Stimulated activated CD4-positive, alpha-beta T cell treated with anti-CD3 and anti-CD28 coated beads, Interleukin-1b, Interleukin-23, amount 100 ng/mL, for 48 hours (primary cell): ENCODE results near the gene PTPRN2.
A peak's percentile ranks its signal among the peaks of the same experiment; 100 is the strongest.
"Not testable (repeated sequence)": the region's sequence is repeated elsewhere in the genome, so short reads cannot be mapped to it uniquely, and the experiment has no call there.

Source experiments
- DNase-seq: peaks from one replicate; pipeline ENCODE4 v3.0.0-alpha.2; 2020

Gene PTPRN2

GRCh38 chr7:157569967-157570366 lies 1017.7 kb downstream of the PTPRN2 start:
- no peak for DNase-seq

DNA sequence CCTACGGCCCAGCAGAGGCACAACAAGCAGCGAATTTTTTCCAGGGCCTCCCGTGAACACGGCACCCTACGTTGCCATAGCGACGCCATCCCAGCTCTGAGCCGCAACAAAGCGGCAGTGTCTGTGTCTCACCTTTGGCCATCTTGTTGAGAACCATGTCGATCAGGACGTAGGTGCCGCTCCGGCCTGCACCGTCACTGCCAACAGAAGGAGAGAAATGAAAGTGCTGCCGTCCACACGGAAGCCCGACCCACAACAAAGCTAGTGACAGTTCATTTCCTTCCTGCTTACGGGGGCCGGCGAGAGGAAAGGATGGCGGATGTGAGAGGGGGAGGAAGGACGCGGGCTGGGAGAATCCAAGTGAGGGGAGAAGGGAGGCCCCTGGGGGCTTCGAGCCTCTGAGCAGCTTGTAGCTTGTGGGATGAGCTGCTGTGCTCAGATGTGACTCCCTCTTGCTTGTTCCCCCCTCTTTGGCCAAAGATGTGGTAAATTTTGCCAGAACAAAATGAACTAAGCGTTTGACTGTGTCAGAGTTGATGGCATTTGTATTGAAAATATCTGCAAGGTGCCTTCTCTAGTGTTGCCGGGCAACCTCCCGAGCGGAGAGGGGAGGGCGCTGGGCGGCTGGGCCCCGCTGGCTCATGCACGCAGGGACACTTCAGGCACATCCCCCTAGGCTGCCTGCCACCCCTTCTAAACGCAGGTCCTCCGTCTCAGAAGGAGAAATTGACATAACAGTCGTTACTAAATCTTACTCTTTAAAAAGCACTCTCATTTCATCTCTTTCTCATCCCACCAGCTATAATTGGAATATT lies 1018.6 kb downstream of the PTPRN2 start:
- DNase-seq = peak; percentile 60

DNA sequence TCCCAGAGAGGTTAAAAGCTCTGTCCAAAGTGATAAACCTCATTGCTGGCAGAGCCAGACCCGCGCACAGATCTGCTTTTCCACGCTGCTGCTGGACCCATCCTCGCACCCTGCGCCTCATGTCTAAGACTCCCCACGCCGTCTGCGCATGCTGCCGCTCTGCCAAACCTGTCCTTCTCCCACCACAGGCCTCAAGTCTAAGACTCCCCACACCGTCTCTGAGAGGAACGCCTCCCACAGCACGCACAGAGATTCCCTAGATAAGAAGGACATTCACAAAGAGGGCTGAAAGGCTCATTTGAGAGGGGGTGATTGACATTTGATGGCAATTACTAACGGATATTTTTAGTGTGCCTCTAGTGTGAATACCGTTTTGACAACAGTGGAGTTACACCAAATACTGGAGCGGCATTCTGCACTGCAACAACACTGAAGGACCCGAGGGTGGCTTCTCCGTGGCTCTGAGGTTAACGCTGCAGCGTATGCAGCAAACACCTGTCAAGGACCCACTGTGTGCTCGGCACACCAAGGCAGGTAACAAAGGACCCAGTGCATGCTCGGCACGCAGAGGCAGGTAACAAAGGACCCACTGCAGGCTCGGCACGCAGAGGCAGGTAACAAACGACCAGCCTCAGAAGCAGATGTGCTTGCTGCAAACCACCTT lies 1019.4 kb downstream of the PTPRN2 start:
- DNase-seq = no peak

GRCh38 chr7:157567666-157568065 lies 1020.0 kb downstream of the PTPRN2 start:
- DNase-seq = no peak

DNA sequence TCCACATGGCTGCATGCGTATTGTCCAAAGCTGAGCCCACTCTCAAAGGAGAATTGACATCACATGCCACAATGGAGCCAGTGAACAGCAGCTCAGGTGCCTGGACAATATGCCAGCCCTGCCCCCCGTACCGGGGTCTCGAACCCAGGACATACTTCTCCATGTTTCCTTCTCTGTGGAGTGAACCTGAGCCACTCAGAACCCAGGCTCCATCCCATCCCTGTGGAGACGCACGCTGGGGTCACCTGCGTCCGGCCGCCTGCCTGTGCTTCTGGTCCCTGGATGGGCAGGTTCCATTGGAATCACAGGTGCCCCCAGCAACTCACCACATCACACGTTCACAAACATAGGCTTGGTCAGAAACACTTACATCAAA lies 1021.0 kb downstream of the PTPRN2 start:
- DNase-seq = no peak

DNA sequence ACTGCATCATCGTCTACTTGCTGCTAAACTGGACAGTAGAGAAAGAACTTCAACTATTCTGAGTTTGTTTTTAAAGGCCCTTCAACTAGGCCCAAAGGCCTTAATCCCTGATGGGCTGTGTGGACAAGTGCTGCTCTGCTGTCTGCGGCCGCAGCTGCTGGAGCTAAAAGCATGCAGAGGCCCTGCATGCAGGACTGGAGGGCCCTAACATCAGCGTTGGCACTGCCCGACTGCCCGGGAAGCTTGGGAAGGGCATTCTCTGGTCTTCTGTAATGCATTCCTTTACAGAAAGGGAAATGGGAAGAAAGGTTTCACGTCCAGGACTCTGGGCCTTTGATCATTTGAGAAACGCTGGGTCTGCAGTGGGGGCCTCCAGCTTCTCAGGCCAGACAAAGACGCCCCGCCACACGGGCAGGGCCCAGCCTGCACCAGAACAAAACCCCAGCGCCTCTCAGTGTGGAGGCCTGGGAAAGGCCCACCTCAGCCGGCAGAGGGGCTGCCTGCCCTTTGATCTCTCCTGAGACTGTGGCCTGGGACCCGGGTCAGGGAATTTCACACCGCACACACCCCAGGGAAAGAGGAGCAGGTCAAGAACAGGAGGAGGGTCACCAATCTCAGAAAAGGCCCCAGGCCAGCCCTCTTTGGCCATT lies 1021.5 kb downstream of the PTPRN2 start:
- no peak for DNase-seq

DNA sequence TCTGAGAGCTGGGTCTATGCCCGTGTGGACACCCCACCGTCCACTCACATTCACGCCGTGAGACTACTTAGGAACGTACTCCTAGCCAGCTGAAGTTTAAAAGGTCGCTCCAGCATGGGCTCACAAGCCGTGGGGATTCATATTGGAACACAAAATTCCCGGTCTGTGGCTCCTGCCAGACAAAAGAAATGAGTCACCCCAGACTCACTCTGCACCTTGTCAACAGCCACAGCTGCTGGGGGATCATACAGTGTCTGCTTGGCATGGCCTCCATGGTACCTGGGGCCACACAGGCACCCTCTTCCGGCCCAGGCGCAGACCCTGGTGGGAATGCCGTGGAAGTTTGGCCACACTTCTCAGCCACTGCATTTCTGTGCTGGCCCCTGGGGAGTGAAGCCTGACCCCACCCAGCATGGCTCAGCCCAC lies 1022.4 kb downstream of the PTPRN2 start:
- DNase-seq = no peak

DNA sequence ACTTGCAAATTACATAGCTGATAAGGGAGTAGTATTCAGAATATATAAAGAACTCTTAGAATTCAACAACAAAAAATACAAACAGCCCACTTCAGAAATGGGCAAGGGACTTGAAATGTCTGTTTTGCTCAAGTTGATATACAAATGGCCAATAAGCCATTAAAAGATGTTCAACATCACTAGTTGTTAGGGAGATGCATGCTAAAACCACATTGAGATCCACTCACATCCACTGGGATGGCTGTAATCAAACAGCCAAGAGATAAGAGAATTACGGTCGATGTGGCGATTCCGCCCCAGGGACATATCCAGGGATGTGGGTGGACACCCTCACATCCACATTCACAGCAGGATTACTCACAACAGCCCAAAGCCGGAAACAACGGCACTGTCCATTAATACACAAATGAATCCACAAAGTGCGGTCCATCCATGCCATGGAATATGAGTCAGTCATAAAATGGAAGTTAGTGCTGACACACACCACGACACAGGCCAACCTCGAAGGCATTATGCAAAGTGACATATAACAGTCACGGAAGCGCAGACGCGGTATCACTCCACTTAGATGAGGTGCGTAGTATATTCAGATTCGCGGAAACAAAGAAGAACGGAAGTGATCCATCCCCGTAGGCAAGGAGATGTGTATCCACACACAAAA lies 1023.0 kb downstream of the PTPRN2 start:
- no peak for DNase-seq

GRCh38 chr7:157563467-157564135 lies 1024.0 kb downstream of the PTPRN2 start:
- not testable (repeated sequence) for DNase-seq

- DNase-seq = not testable (repeated sequence)
These were observed 1024.9 kb downstream of the PTPRN2 start for GRCh38 chr7:157562522-157563398.

DNA sequence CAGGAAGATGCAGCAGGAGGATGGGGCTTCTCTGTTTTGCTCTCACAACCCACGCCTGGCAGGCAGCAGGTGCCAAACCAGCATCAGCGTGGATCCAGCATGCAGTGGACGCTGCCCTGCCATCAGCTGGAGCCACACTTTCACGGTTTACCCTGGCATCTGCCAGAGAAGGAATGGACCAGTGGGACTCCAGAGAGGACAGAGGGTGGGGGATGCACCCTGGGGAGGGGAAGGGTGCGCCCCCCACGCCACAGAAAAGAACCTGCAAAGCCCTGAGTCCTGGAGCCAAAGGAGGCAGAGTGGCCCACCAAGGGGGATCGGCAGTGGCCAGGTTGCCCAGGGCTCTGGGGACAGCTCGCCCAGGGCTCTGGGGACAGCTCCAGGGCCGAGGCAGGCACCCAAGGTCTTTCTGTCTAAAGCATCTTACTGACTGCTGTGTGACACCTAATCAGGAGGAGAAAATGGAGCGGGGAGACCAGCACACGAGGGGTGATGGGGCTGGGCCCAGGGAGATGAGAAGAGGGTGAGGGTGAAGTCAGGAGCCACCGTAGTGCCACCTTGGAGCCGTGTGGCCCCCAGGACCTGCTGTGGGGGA lies 1025.7 kb downstream of the PTPRN2 start:
- no peak for DNase-seq

GRCh38 chr7:157561523-157561785 lies 1026.2 kb downstream of the PTPRN2 start:
- DNase-seq = no peak

DNA sequence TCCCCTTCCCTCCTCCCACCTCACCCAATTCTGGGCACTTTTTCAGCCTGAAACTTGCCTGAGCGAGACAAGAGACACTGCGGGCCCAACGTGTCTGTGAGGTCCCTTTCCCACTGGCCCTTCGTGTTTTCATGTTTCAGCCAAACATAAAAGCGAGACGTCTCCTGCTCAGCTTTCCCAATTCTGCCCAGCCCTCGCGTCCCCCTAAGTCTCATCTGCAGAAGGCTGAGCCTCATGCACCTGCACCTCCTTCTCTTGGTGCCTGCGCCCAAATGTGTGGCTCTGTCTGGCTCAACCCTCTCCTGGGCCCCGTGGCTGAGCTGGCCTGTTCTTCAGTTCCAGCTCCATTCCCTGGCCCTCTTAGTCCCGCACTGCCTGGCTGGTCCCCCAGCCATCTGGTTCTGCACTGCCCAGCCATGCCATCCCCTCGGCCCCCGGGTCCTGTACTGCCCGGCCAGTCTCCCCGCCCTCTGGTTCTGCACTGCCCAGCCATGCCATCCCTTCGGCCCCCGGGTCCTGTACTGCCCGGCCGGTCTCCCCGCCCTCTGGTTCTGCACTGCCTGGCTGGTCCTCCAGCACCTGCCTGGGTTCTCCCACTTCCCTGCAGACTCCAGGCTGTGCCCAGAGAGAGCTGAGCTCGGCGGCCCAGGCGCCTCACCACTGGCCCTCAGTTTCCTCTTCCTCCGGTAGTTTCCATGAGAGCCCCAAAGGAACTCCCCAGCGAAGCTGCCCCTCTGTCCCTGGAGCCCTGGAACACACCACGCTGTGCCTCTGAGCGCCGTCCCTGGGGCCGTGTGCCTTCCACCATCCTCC lies 1026.7 kb downstream of the PTPRN2 start:
- DNase-seq = no peak

GRCh38 chr7:157560258-157560654 lies 1027.4 kb downstream of the PTPRN2 start:
- DNase-seq = no peak

DNA sequence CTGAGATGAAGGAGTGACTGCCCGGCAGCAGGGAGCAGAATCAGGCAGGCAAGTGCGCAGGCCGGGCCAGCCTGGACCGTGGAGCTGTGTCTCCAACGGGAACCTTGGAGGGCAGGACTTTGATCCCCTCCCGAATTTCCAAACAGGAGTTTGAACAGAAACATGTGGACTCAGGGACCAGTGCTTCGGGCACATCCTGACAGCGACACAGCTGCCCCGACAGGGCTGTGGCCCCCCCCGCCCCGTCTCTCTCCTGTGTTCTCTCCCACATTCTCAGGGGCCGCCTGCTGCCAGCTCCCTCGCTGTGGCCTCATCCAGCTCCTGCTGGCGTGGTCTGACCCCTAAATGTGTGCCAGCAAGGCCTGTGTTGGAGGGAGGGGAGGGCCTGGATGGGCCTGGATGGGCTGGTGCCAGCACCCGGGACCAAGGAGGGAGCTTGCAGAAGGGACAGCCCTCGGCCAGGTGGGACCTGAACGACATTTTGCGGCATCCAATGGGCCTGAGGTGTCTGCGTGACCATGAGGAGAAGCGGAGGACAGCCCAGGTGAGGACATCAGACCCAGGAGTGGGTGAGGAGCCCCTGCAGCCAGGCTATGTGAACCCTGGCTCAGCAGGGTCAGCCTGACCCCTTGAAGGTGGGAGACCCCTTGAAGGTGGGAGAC lies 1027.9 kb downstream of the PTPRN2 start:
- no peak for DNase-seq

- DNase-seq = no peak
These were observed 1028.6 kb downstream of the PTPRN2 start for GRCh38 chr7:157558875-157559595.

- no peak for DNase-seq
These were observed 1029.1 kb downstream of the PTPRN2 start for GRCh38 chr7:157558516-157558874.

DNA sequence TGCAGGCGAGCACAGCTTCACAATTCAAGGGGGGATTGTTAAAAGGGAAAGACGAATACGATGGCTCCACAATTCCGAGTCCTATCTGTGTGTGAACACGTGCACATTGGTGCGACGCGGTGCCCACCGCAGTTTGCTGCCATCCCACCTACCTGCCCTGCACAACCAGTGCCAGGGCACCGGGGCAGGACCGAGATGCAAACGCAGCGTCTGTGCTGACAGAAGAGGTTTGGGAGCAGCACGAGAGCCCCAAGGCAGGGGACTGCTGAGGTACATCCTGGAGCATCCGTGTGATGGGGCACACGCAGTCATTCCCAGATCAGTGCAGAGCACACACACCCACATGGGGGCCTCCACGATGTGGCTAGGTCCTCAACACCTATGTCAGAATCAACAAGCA lies 1029.6 kb downstream of the PTPRN2 start:
- DNase-seq = no peak

DNA sequence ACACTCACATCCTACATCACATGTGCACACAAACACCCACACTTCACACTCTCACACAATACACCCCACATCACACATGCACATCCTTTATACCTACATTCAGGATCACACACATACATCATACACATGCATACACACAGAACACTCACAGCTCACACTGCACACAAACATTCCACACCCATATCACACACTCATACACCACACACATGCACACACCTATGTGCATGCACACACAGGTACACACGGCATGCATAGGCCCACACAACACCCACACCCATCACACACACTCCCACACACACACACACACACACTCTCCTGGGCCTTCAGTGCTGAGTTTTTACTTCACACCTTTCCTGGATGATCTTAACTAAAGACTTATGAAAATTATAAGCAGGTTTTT lies 1030.4 kb downstream of the PTPRN2 start:
- DNase-seq = no peak

DNA sequence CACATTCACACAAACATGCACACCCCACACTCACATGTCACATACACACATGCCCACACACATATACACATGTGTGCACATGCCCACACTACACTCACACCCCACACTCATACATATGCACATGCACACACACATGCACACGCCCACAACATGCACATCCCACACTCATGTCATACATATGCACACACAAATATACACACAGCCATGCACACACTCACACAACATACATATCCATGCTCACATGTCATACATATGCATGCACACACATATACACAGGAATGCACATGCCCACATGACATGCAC lies 1031.0 kb downstream of the PTPRN2 start:
- DNase-seq = no peak
